Panc1 (cell line): Measurements from ENCODE around the gene ASTN2.

Experiments used
- CTCF ChIP-seq: fragments of 450-650 bp; IDR thresholded peaks from 2 replicates; pipeline ENCODE4 v1.5.1; 2017; ENCODE audit warnings: mild to moderate bottlenecking
- POLR2AphosphoS5 ChIP-seq: IDR thresholded peaks from 2 replicates; pipeline ENCODE4 v1.6.1; 2012; ENCODE audit warnings: mild to moderate bottlenecking, low read depth, low read length, moderate library complexity
- REST ChIP-seq, 2 experiments: IDR thresholded peaks; 2 replicates each; pipeline ENCODE4 v1.6.1; 2011 to 2012; ENCODE audit warnings: low read depth in 2 of 2, control low read depth in 1 of 2, low read length in 1 of 2, mild to moderate bottlenecking in 1 of 2, moderate library complexity in 1 of 2; ENCODE audit not compliant: insufficient read depth in 1 of 2

- TF ChIP-seq CTCF (no peak), REST (IDR thresholded peaks at IDR 0.05; ENCODE audit: insufficient read depth in 1 of 2, low read depth in 2 of 2, low read length in 1 of 2) (no peak), POLR2AphosphoS5 (no peak)
Observed at GRCh38 chr9:117394655-117395054, 20.2 kb downstream of the ASTN2 start.
